ENCODE data around the gene CAPZB. TPM values are rescaled to one million over a fixed set of nuclear protein-coding genes. Genes with fewer than 3 reads are reported as not detected.

Gene CAPZB
- total RNA-seq, 4 donors from 2014 or later = 84.2 to 119 (median 102) TPM

- TF ChIP-seq CTCF (IDR thresholded peaks at IDR 0.05; ENCODE audit: low read depth) = no peak
Observed at GRCh38 chr1:19435851-19436455, 49.4 kb downstream of the CAPZB start.

GRCh38 chr1:19435181-19435580 is 50.2 kb downstream of the CAPZB start:
- no peak for TF ChIP-seq CTCF (IDR thresholded peaks at IDR 0.05; ENCODE audit: low read depth)

- TF ChIP-seq CTCF (IDR thresholded peaks at IDR 0.05; ENCODE audit: low read depth) = no peak
Observed at GRCh38 chr1:19433719-19433998, 51.7 kb downstream of the CAPZB start.

- no peak for TF ChIP-seq CTCF (IDR thresholded peaks at IDR 0.05; ENCODE audit: low read depth)
Observed at GRCh38 chr1:19432943-19433718, 52.2 kb downstream of the CAPZB start.

GRCh38 chr1:19430121-19431068 is 54.9 kb downstream of the CAPZB start:
- TF ChIP-seq CTCF (IDR thresholded peaks at IDR 0.05; ENCODE audit: low read depth) = no peak

GRCh38 chr1:19429611-19430010 is 55.7 kb downstream of the CAPZB start:
- TF ChIP-seq CTCF (IDR thresholded peaks at IDR 0.05; ENCODE audit: low read depth) = no peak

Measured in subcutaneous adipose tissue (tissue), 4 donors.